T-helper 1 cell (primary cell): Measurements from ENCODE around the gene MBNL1.
A peak's percentile ranks its signal among the peaks of the same experiment; 100 is the strongest.
"Not testable (repeated sequence)": the region's sequence is repeated elsewhere in the genome, so short reads cannot be mapped to it uniquely, and the experiment has no call there.

ENCODE experiments used
- DNase-seq, 5 donors: peaks; one replicate each; pipeline ENCODE4 v3.0.0-alpha.2; 2012 to 2020

MBNL1 gene

GRCh38 chr3:152355744-152356665 lies 87.3 kb downstream of the MBNL1 start:
- DNase-seq: no peak

GRCh38 chr3:152356870-152357276 lies 88.1 kb downstream of the MBNL1 start:
- DNase-seq: peak in 1 of 5 donors; percentile 74

DNA sequence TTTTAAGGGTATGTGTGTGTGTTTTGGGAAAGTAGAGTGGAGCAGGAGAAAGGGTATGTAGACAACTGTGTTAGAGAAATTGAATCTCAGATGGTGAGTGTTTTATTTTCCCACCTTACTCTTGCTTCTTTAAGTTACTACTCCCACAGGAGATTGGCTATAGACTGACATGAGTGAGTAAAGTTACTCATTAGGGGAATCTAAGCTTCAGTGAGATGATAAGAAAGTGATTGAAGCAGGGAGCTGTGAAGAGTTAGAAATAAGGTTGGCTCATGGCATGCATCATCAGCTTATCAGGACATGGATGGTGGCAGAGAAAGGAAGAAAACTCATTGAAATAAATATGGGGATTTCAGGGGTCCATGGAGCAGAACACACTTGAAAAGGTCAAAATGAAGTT lies 88.9 kb downstream of the MBNL1 start:
- DNase-seq: no peak

DNA sequence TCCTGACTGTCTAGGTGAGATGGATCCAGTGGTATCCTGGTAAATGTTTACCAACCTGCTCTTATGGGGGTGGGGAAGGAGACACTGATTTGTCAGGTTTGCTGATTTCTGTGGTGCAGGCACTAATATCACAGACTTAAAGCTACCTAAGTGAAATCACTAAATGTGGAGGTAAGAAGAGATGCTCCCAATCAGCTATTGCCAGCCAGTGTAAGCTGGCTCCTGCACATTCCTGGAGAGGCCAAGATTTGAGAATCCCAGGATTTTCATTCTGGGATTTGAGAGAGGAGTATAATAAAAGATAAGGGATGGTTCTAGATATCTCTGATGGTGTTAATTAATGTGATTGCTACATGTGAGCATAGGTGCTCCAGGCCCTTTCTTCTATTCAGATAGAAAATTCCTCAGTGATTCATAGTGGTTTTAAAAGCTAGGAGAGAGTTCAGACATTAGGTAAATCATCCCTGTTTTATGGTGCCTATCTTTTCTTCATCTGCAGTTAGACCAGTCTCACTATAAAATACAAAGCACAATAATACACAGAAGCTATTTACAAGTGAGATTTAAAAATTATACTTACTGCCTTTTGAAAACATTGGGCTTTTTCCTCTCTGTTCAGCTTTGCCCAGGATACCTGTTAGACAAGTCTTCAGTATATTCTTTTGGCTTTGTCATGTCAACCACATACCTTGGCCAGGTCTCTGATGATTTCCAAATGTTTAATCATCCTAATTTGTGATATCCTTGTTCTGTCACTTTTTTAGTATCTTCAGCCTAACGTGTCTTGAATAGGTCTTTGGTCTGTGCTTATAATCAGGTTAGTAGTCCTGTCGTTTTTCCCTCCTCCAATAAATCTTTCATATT lies 90.9 kb downstream of the MBNL1 start:
- DNase-seq: no peak

DNA sequence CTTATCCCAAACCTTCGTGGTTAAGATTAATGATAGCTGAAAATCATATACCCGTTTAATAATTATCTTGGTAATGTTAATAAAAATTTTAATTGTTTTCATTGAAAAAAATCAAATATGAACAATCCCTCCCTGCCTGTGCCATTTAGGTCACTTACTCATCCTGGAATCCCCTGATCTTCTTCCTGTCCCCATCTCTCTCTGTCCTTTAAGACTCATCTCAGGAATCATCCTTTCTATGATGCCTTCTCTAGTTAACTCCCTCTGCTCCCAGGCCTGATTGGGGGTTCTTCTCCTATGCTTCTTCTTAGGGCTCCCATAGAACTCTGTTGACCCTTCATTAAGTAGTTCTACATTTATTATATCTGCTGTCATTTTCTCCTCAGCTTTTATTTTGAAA lies 91.6 kb downstream of the MBNL1 start:
- no peak for DNase-seq

DNA sequence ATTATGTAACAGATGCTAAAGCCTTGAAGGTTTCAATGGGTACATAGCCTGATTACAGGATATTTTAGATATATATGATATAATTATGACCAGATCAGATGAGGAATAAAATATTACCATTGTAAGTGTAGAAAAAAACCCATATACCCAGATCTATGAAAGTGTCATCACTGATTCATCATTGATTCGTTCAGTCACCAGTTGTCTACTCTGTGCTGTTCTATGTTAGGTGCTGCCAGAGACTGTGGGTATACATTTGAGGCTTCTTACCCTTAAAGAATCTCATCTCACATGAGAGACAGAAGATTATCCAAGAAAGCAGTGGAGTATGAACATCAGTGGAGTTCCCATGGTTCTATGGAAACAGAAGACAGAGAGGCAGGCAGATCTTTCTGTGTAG lies 92.2 kb downstream of the MBNL1 start:
- DNase-seq: no peak

GRCh38 chr3:152362086-152362485 lies 93.4 kb downstream of the MBNL1 start:
- DNase-seq: no peak

GRCh38 chr3:152364237-152364636 lies 95.5 kb downstream of the MBNL1 start:
- DNase-seq: no peak

GRCh38 chr3:152365126-152365525 lies 96.4 kb downstream of the MBNL1 start:
- no peak for DNase-seq

GRCh38 chr3:152365766-152366593 lies 97.3 kb downstream of the MBNL1 start:
- no peak for DNase-seq

- DNase-seq: not testable (repeated sequence)
Observed at GRCh38 chr3:152367192-152367591, 98.5 kb downstream of the MBNL1 start.

DNA sequence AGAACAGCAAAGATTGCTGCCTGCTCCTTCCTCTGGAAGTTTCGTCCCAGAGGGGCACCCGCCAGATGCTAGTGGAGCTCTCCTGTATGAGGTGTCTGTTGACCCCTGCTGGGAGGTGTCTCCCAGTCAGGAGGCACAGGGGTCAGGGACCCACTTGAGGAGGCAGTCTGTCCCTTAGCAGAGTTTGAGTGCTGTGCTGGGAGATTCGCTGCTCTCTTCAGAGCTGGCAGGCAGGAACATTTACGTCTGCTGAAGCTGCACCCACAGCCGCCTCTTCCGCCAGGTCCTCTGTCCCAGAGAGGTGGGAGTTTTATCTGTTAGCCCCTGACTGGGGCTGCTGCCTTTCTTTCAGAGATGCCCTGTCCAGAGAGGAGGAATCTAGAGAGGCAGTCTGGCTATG lies 103.9 kb downstream of the MBNL1 start:
- DNase-seq: not testable (repeated sequence)

DNA sequence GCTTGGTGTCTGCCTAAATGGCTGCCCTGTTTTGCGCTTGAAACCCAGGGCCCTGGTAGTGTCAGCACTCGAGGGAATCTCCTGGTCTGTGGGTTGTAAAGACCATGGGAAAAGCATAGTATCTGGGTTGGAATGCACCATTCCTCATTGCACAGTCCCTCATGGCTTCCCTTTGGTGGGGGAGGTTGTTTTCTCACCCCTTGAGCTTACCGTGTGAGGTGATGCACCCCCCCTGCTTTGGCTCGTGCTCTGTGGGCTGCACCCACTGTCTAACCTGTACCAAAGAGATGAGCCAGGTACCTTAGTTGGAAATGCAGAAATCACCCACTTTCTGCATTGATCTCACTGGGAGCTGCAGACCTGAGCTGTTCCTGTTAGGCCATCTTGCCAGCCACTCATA lies 104.7 kb downstream of the MBNL1 start:
- DNase-seq: no peak

GRCh38 chr3:152374262-152374990 lies 105.7 kb downstream of the MBNL1 start:
- no peak for DNase-seq

DNA sequence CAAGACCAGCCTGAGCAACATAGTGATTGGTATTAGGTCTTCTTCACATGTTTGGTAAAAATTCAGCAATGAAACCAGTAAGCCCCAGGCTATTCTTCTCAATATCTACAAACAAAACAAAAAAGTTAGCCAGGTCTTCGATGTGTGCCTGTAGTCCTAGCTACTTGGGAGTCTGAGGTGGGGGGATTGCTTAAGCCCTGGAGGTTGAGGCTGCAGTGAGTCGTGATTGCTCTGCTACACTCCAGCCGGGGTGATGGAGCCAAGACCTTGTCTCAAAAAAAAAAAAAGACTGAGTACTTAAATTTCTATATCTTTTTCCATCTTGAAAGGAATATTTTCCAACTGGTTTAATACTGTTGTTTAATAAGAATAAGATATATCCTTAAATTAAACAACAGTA lies 106.8 kb downstream of the MBNL1 start:
- DNase-seq: no peak

- no peak for DNase-seq
Observed at GRCh38 chr3:152376351-152377183, 107.8 kb downstream of the MBNL1 start.

GRCh38 chr3:152377184-152377570 lies 108.4 kb downstream of the MBNL1 start:
- DNase-seq: no peak

GRCh38 chr3:152379415-152380042 lies 110.8 kb downstream of the MBNL1 start:
- DNase-seq: no peak

GRCh38 chr3:152380043-152380442 lies 111.3 kb downstream of the MBNL1 start:
- DNase-seq: no peak

DNA sequence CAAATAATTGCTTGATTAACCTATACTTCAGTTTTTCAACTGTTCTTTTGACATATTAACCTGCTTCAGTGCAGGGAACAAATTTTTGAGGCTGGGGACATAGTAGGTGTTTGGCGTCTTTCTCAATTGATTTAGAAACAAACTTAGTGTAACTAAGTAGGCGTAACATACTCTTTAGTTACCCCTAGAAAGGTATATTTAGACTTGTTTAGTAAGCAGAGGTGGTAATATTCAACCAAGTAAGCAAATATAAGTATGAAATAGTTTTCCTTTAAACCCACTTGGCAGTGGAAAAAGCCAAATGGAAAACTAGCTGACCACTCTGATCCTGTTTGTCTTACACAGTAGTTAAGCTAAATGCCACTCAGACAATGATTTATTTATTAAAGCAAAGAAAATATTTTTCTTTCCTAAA lies 113.2 kb downstream of the MBNL1 start:
- no peak for DNase-seq
